ENCODE measurements around the gene MLLT11.

DNA sequence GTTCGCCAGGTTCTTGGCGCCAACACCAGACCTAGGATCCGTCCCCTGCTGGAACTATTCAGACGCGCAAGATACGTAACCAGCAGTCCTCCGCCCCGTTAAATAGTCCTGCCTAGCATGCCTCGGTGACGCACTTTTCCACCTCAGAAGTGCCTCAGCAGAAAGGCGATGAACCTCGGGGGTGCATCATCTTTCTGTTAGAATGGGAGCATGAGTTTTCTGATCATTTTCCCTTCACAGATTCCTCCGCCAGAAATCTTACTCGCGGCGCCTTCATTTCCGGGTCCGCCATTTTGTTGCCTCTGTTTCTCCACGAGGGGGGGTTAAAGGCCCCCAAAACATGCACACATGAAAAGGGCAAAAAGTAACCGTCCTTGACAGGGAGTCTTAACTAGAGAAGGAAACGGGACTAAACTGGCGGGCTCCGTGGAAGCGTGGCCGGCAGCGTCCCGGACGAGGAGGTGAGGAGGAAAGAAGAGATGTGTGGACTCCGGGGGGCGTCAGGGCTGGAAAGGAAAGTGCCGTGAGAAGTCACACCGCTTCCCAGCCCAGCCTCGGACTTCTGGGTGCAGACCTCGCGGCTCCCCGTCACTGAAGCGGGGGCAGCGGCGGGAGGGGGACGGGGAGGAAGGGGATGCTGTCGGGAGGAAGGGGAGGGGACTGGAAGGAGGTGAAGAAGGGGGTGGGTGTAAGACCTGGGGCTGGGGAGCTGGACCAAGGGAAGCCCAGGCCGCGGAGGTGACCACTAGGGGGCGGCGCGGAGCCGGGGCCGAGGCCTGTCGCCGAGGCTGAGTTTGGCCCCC lies 10.5 kb downstream of the MLLT11 start, which contains the start of gene GABPB2:
- TF ChIP-seq, protein P1, sequence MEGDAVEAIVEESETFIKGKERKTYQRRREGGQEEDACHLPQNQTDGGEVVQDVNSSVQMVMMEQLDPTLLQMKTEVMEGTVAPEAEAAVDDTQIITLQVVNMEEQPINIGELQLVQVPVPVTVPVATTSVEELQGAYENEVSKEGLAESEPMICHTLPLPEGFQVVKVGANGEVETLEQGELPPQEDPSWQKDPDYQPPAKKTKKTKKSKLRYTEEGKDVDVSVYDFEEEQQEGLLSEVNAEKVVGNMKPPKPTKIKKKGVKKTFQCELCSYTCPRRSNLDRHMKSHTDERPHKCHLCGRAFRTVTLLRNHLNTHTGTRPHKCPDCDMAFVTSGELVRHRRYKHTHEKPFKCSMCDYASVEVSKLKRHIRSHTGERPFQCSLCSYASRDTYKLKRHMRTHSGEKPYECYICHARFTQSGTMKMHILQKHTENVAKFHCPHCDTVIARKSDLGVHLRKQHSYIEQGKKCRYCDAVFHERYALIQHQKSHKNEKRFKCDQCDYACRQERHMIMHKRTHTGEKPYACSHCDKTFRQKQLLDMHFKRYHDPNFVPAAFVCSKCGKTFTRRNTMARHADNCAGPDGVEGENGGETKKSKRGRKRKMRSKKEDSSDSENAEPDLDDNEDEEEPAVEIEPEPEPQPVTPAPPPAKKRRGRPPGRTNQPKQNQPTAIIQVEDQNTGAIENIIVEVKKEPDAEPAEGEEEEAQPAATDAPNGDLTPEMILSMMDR (IDR thresholded peaks at IDR 0.05) = peak; percentile 70 to 96 (median 82)
- TF ChIP-seq POLR2A (IDR thresholded peaks at IDR 0.05) = peak in 2 of 4 donors; percentile 28 to 45

Measured in esophagus squamous epithelium (tissue), 4 donors.